Sigmoid colon (tissue), 4 donors: ENCODE data around the gene BAIAP3.

Experiments
- POLR2AphosphoS5 ChIP-seq, 4 donors: sonication (generic); formaldehyde crosslinking; IDR thresholded peaks; one replicate each; pipeline ENCODE4 v1.6.1; 2017; ENCODE audit warnings: antibody characterized with exemption in 4 of 4
- TF ChIP-seq, protein P1 (sequence below), 4 experiments: fragments of 450-650 bp in 3 of 4; fragments of 200-600 bp in 1 of 4; IDR thresholded peaks; one replicate each; pipeline ENCODE4 v1.5.1; 2016 to 2019; ENCODE audit warnings: antibody characterized with exemption in 4 of 4, mild to moderate bottlenecking in 3 of 4, moderate library complexity in 2 of 4

DNA sequence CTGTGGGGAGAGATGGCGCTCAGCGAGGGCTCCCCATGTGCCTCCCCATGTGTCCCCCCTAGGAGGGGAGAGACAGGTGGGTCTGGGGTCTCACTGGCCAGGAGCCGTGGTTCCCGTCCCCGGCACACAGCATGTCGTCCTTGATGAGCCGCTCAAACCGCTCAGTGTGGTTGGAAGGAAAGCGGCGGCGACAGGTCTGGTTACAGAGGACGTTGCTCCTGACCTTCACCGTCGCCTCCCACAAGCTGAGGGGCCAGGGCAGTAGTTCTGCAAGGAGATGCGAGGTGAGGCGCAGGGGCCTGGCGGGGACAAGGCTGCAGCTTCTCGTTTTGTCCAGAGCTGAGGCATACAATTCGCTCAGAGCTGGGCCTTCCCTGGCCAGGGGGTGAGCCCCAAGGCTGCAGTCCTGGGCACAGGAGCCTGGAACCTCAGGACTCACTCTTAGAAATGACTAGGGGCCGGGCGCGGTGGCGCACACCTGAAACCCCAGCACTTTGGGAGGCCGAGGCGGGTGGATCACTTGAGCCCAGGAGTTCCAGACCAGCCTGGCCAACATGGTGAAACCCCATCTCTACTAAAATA lies 46.8 kb upstream of the BAIAP3 start:
- TF ChIP-seq, protein P1, sequence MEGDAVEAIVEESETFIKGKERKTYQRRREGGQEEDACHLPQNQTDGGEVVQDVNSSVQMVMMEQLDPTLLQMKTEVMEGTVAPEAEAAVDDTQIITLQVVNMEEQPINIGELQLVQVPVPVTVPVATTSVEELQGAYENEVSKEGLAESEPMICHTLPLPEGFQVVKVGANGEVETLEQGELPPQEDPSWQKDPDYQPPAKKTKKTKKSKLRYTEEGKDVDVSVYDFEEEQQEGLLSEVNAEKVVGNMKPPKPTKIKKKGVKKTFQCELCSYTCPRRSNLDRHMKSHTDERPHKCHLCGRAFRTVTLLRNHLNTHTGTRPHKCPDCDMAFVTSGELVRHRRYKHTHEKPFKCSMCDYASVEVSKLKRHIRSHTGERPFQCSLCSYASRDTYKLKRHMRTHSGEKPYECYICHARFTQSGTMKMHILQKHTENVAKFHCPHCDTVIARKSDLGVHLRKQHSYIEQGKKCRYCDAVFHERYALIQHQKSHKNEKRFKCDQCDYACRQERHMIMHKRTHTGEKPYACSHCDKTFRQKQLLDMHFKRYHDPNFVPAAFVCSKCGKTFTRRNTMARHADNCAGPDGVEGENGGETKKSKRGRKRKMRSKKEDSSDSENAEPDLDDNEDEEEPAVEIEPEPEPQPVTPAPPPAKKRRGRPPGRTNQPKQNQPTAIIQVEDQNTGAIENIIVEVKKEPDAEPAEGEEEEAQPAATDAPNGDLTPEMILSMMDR (IDR thresholded peaks at IDR 0.05) = no peak
- TF ChIP-seq POLR2AphosphoS5 (IDR thresholded peaks at IDR 0.05) = no peak
